ENCODE measurements around the gene MAB21L4. TPM values are rescaled to one million over a fixed set of nuclear protein-coding genes. Genes with fewer than 3 reads are reported as not detected.

Gene MAB21L4
- total RNA-seq, 2 donors from 2014 or later = 6.1 to 22.2 TPM

- peak; percentile 18 for DNase-seq
- no peak overlapping the region for H3K27ac ChIP-seq
- intact Hi-C loops (cut with DNase I) = no loop called here
Observed at GRCh38 chr2:240925568-240926515, 29.9 kb upstream of the MAB21L4 start.

DNA sequence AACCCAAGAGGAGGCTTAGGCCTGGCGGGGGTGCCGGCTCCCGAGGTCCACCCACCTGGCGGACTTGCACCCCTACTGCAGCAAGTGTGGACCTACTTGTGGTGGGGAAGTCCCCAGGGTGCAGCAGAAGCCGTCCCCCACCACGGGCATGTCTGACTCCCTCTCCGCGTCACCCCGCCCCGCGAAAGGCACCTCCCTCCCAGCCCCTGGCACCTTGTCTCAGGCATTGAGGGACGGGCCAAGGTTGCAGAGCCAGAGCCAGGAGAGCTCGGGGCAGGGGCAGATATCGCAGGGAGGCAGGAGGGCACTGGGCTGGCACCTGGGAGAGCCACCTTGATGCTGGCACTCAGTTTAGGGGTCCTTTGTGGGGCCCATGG, 29.2 kb upstream of the MAB21L4 start:
- peak; percentile 14 for DNase-seq
- no peak overlapping the region for H3K27ac ChIP-seq
- intact Hi-C loops (cut with DNase I) = no loop called here
- no peaks in the 10 kb centered on the region for H3K27me3 ChIP-seq
- no peaks in the 10 kb centered on the region for H3K36me3 ChIP-seq
- no peaks in the 10 kb centered on the region for H3K9me3 ChIP-seq
- H3K4me1 ChIP-seq = no peaks in the 10 kb centered on the region
- H3K4me3 ChIP-seq = no peak overlapping the region
- no peak for TF ChIP-seq CTCF (IDR thresholded peaks at IDR 0.05)
- H3K9ac ChIP-seq (ENCODE audit: low read depth in 2 of 2, low read length in 2 of 2) = no peak overlapping the region

More at GRCh38 chr2:240925568-240926515, 29.9 kb upstream of the MAB21L4 start:
- Histone ChIP-seq H3K9ac (ENCODE audit: low read depth in 2 of 2, low read length in 2 of 2) (no peak overlapping the region), H3K36me3 (no peaks in the 10 kb centered on the region), H3K27me3 (no peaks in the 10 kb centered on the region), H3K4me3 (no peak overlapping the region), H3K9me3 (no peaks in the 10 kb centered on the region), H3K4me1 (no peaks in the 10 kb centered on the region)
- TF ChIP-seq CTCF (IDR thresholded peaks at IDR 0.05) = no peak

- TF ChIP-seq CTCF (IDR thresholded peaks at IDR 0.05) = no peak
- intact Hi-C loops (cut with DNase I) = no loop called here
- Histone ChIP-seq H3K4me1 (no peaks in the 10 kb centered on the region), H3K9me3 (no peaks in the 10 kb centered on the region), H3K27ac (no peak overlapping the region), H3K36me3 (no peaks in the 10 kb centered on the region), H3K4me3 (no peak overlapping the region), H3K27me3 (no peaks in the 10 kb centered on the region), H3K9ac (ENCODE audit: low read depth in 2 of 2, low read length in 2 of 2) (no peak overlapping the region)
- peak; percentile 18 for DNase-seq
Observed at GRCh38 chr2:240922982-240923537, 27.1 kb upstream of the MAB21L4 start.

GRCh38 chr2:240922245-240922981, 26.5 kb upstream of the MAB21L4 start:
- TF ChIP-seq CTCF (IDR thresholded peaks at IDR 0.05) = no peak
- Histone ChIP-seq H3K27me3 (no peaks in the 10 kb centered on the region), H3K4me1 (no peaks in the 10 kb centered on the region), H3K9ac (ENCODE audit: low read depth in 2 of 2, low read length in 2 of 2) (no peak overlapping the region), H3K36me3 (no peaks in the 10 kb centered on the region), H3K27ac (no peak overlapping the region), H3K9me3 (no peaks in the 10 kb centered on the region), H3K4me3 (no peak overlapping the region)
- intact Hi-C loops (cut with DNase I) = no loop called here
- no peak for DNase-seq

GRCh38 chr2:240921995-240922244, 26.0 kb upstream of the MAB21L4 start:
- no peak for DNase-seq
- Histone ChIP-seq H3K36me3 (no peaks in the 10 kb centered on the region), H3K9me3 (no peaks in the 10 kb centered on the region), H3K27ac (no peak overlapping the region), H3K9ac (ENCODE audit: low read depth in 2 of 2, low read length in 2 of 2) (no peak overlapping the region), H3K4me1 (no peaks in the 10 kb centered on the region), H3K4me3 (no peak overlapping the region), H3K27me3 (no peaks in the 10 kb centered on the region)
- TF ChIP-seq CTCF (IDR thresholded peaks at IDR 0.05) = no peak
- intact Hi-C loops (cut with DNase I) = no loop called here

Measured in colonic mucosa (tissue), 4 donors.